CD4-positive, alpha-beta T cell treated with Interleukin-15 for 4 hours (primary cell): ENCODE measurements around the gene ADAT3.

ENCODE experiments used
- DNase-seq: peaks from one replicate; pipeline ENCODE4 v3.0.0-alpha.2; 2020; ENCODE audit warnings: low spot score

Gene ADAT3

GRCh38 chr19:1912760-1913505 is 7.7 kb downstream of the ADAT3 start:
- DNase-seq = no peak

GRCh38 chr19:1913781-1914577 is 8.8 kb downstream of the ADAT3 start:
- no peak for DNase-seq

GRCh38 chr19:1914826-1915341 is 9.7 kb downstream of the ADAT3 start:
- no peak for DNase-seq

GRCh38 chr19:1917146-1917545 is 11.9 kb downstream of the ADAT3 start:
- no peak for DNase-seq

- DNase-seq = no peak
Observed at GRCh38 chr19:1917926-1918325, 12.7 kb downstream of the ADAT3 start.

- DNase-seq = no peak
Observed at GRCh38 chr19:1918975-1919374, 13.8 kb downstream of the ADAT3 start.

- DNase-seq = no peak
Observed at GRCh38 chr19:1920644-1921043, 15.4 kb downstream of the ADAT3 start.

- DNase-seq = no peak
Observed at GRCh38 chr19:1921326-1921725, 16.1 kb downstream of the ADAT3 start.

- no peak for DNase-seq
Observed at GRCh38 chr19:1921825-1922224, 16.6 kb downstream of the ADAT3 start.

GRCh38 chr19:1922803-1923202 is 17.6 kb downstream of the ADAT3 start:
- DNase-seq = no peak

GRCh38 chr19:1923319-1923718 is 18.1 kb downstream of the ADAT3 start:
- DNase-seq = no peak

GRCh38 chr19:1924320-1924961 is 19.2 kb downstream of the ADAT3 start:
- no peak for DNase-seq

- no peak for DNase-seq
Observed at GRCh38 chr19:1925544-1925943, 20.3 kb downstream of the ADAT3 start.

- peak; percentile 83 for DNase-seq
Observed at GRCh38 chr19:1929021-1929742, 24.0 kb downstream of the ADAT3 start.

- DNase-seq = no peak
Observed at GRCh38 chr19:1931445-1931844, 26.2 kb downstream of the ADAT3 start.

- no peak for DNase-seq
Observed at GRCh38 chr19:1932395-1932794, 27.2 kb downstream of the ADAT3 start.

- no peak for DNase-seq
Observed at GRCh38 chr19:1933244-1933643, 28.0 kb downstream of the ADAT3 start.

GRCh38 chr19:1933942-1934341 is 28.7 kb downstream of the ADAT3 start:
- no peak for DNase-seq

- DNase-seq = peak; percentile 13
Observed at GRCh38 chr19:1935484-1936208, 30.4 kb downstream of the ADAT3 start.

- DNase-seq = no peak
Observed at GRCh38 chr19:1936430-1936829, 31.2 kb downstream of the ADAT3 start.

- no peak for DNase-seq
Observed at GRCh38 chr19:1936916-1937610, 31.9 kb downstream of the ADAT3 start.
